DND-41 (cell line): ENCODE data around the gene IFRD1.

Experiments
- EZH2 ChIP-seq: IDR thresholded peaks from 3 replicates; pipeline ENCODE4 v1.6.1; 2012; ENCODE audit warnings: borderline replicate concordance, low read depth, mild to moderate bottlenecking, moderate library complexity, low read length, inconsistent platforms; ENCODE audit not compliant: severe bottlenecking
- TF ChIP-seq, protein P1 (sequence below): IDR thresholded peaks from 2 replicates; pipeline ENCODE4 v1.5.1; 2012; ENCODE audit warnings: borderline replicate concordance, low read length, moderate library complexity, mild to moderate bottlenecking; ENCODE audit not compliant: poor library complexity, severe bottlenecking; ENCODE audit errors: extremely low read depth

DNA sequence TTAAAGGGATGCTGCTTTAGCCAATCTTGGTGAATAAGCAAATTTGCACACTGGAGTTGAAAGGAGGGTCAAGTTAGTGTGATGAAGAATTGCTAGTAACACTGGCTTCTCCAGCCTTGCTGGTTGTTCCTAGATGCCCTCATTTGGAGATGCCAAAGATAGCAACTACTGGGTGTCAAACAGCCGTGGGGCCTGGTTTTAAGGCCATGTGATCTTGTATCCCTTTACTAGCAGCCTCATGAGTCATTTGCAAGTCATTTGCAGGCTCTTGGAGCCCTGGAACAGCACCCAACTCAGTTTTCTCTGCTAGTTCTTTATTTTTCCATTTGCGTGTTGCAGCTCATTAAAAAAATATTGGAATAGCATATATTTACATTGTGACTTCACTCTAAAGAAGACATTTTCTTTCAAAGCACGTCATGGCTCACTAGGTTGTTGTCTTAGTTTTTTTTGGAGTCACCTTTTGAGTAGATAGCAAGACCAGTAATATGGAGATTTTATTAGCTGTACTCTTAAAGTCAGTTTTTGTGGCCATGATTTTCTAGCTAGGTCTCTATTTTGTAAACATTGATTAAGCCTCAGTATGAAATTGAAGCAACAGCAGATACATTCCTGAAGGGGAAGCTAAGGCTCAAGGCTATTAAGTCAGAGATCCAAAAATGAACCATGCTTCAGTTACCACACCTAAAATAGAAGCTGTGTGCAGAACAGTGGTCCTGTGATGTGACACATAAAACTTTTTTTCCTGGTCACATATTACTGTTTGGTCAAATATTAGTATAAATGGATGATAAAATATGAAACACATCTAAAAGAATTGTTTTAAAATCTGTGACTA, 31.8 kb downstream of the IFRD1 start:
- TF ChIP-seq, protein P1, sequence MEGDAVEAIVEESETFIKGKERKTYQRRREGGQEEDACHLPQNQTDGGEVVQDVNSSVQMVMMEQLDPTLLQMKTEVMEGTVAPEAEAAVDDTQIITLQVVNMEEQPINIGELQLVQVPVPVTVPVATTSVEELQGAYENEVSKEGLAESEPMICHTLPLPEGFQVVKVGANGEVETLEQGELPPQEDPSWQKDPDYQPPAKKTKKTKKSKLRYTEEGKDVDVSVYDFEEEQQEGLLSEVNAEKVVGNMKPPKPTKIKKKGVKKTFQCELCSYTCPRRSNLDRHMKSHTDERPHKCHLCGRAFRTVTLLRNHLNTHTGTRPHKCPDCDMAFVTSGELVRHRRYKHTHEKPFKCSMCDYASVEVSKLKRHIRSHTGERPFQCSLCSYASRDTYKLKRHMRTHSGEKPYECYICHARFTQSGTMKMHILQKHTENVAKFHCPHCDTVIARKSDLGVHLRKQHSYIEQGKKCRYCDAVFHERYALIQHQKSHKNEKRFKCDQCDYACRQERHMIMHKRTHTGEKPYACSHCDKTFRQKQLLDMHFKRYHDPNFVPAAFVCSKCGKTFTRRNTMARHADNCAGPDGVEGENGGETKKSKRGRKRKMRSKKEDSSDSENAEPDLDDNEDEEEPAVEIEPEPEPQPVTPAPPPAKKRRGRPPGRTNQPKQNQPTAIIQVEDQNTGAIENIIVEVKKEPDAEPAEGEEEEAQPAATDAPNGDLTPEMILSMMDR: no peak
- TF ChIP-seq EZH2: no peak
